ENCODE data around the gene TRAPPC2.

The TRAPPC2 gene

GRCh38 chrX:13721819-13722519 is 12.5 kb downstream of the TRAPPC2 start:
- Histone ChIP-seq H3K4me3 (ENCODE audit: insufficient read depth, low read depth, low read length, poor library complexity, severe bottlenecking) (no peak overlapping the region), H3K27me3 (replicated peaks; ENCODE audit: control insufficient read depth, insufficient read depth, low read length, poor library complexity, severe bottlenecking) (no peaks in the 10 kb centered on the region), H3K27ac (ENCODE audit: insufficient read depth, low read length, poor library complexity, severe bottlenecking) (no peak overlapping the region), H3K36me3 (ENCODE audit: control insufficient read depth, insufficient read depth, low read length) (peaks cover 9% of the 10 kb centered on the region), H3K9me3 (ENCODE audit: control insufficient read depth, low read length) (no peaks in the 10 kb centered on the region), H3K4me1 (ENCODE audit: control insufficient read depth, insufficient read depth, low read length, poor library complexity, severe bottlenecking) (peaks cover 3% of the 10 kb centered on the region)
- no peak for DNase-seq

- H3K36me3 ChIP-seq (ENCODE audit: control insufficient read depth, insufficient read depth, low read length): peaks cover 9% of the 10 kb centered on the region
- no peak overlapping the region for H3K4me3 ChIP-seq (ENCODE audit: insufficient read depth, low read depth, low read length, poor library complexity, severe bottlenecking)
- H3K27me3 ChIP-seq (replicated peaks; ENCODE audit: control insufficient read depth, insufficient read depth, low read length, poor library complexity, severe bottlenecking): no peaks in the 10 kb centered on the region
- no peak overlapping the region for H3K27ac ChIP-seq (ENCODE audit: insufficient read depth, low read length, poor library complexity, severe bottlenecking)
- H3K4me1 ChIP-seq (ENCODE audit: control insufficient read depth, insufficient read depth, low read length, poor library complexity, severe bottlenecking): peaks cover 3% of the 10 kb centered on the region
- H3K9me3 ChIP-seq (ENCODE audit: control insufficient read depth, low read length): no peaks in the 10 kb centered on the region
- DNase-seq: no peak
These were observed 13.0 kb downstream of the TRAPPC2 start for GRCh38 chrX:13721371-13721770.

GRCh38 chrX:13719192-13719856 is 15.1 kb downstream of the TRAPPC2 start:
- Histone ChIP-seq H3K36me3 (ENCODE audit: control insufficient read depth, insufficient read depth, low read length) (peaks cover 9% of the 10 kb centered on the region), H3K9me3 (ENCODE audit: control insufficient read depth, low read length) (no peaks in the 10 kb centered on the region), H3K4me1 (ENCODE audit: control insufficient read depth, insufficient read depth, low read length, poor library complexity, severe bottlenecking) (peaks cover 3% of the 10 kb centered on the region), H3K4me3 (ENCODE audit: insufficient read depth, low read depth, low read length, poor library complexity, severe bottlenecking) (no peak overlapping the region), H3K27ac (ENCODE audit: insufficient read depth, low read length, poor library complexity, severe bottlenecking) (no peak overlapping the region), H3K27me3 (replicated peaks; ENCODE audit: control insufficient read depth, insufficient read depth, low read length, poor library complexity, severe bottlenecking) (no peaks in the 10 kb centered on the region)
- DNase-seq: no peak

- Histone ChIP-seq H3K4me3 (ENCODE audit: insufficient read depth, low read depth, low read length, poor library complexity, severe bottlenecking) (no peak overlapping the region), H3K4me1 (ENCODE audit: control insufficient read depth, insufficient read depth, low read length, poor library complexity, severe bottlenecking) (peaks cover 3% of the 10 kb centered on the region), H3K27me3 (replicated peaks; ENCODE audit: control insufficient read depth, insufficient read depth, low read length, poor library complexity, severe bottlenecking) (no peaks in the 10 kb centered on the region), H3K9me3 (ENCODE audit: control insufficient read depth, low read length) (no peaks in the 10 kb centered on the region), H3K36me3 (ENCODE audit: control insufficient read depth, insufficient read depth, low read length) (peaks cover 9% of the 10 kb centered on the region), H3K27ac (ENCODE audit: insufficient read depth, low read length, poor library complexity, severe bottlenecking) (no peak overlapping the region)
- no peak for DNase-seq
These were observed 16.5 kb downstream of the TRAPPC2 start for GRCh38 chrX:13717700-13718472.

- Histone ChIP-seq H3K27ac (ENCODE audit: insufficient read depth, low read length, poor library complexity, severe bottlenecking) (no peak overlapping the region), H3K27me3 (replicated peaks; ENCODE audit: control insufficient read depth, insufficient read depth, low read length, poor library complexity, severe bottlenecking) (no peaks in the 10 kb centered on the region), H3K4me1 (ENCODE audit: control insufficient read depth, insufficient read depth, low read length, poor library complexity, severe bottlenecking) (peaks cover 3% of the 10 kb centered on the region), H3K4me3 (ENCODE audit: insufficient read depth, low read depth, low read length, poor library complexity, severe bottlenecking) (no peak overlapping the region), H3K9me3 (ENCODE audit: control insufficient read depth, low read length) (no peaks in the 10 kb centered on the region), H3K36me3 (ENCODE audit: control insufficient read depth, insufficient read depth, low read length) (peaks cover 9% of the 10 kb centered on the region)
- DNase-seq: peak; percentile 28 to 41 (median 36)
These were observed 17.5 kb downstream of the TRAPPC2 start for GRCh38 chrX:13716905-13717304.

- Histone ChIP-seq H3K4me1 (ENCODE audit: control insufficient read depth, insufficient read depth, low read length, poor library complexity, severe bottlenecking) (peaks cover 3% of the 10 kb centered on the region), H3K4me3 (ENCODE audit: insufficient read depth, low read depth, low read length, poor library complexity, severe bottlenecking) (no peak overlapping the region), H3K36me3 (ENCODE audit: control insufficient read depth, insufficient read depth, low read length) (peaks cover 9% of the 10 kb centered on the region), H3K27ac (ENCODE audit: insufficient read depth, low read length, poor library complexity, severe bottlenecking) (no peak overlapping the region), H3K9me3 (ENCODE audit: control insufficient read depth, low read length) (no peaks in the 10 kb centered on the region), H3K27me3 (replicated peaks; ENCODE audit: control insufficient read depth, insufficient read depth, low read length, poor library complexity, severe bottlenecking) (no peaks in the 10 kb centered on the region)
- no peak for DNase-seq
These were observed 18.0 kb downstream of the TRAPPC2 start for GRCh38 chrX:13716455-13716854.

GRCh38 chrX:13711141-13711540 is 23.3 kb downstream of the TRAPPC2 start:
- DNase-seq: no peak
- H3K36me3 ChIP-seq (ENCODE audit: control insufficient read depth, insufficient read depth, low read length): no peaks in the 10 kb centered on the region
- H3K4me1 ChIP-seq (ENCODE audit: control insufficient read depth, insufficient read depth, low read length, poor library complexity, severe bottlenecking): no peaks in the 10 kb centered on the region
- H3K27ac ChIP-seq (ENCODE audit: insufficient read depth, low read length, poor library complexity, severe bottlenecking): no peak overlapping the region
- H3K9me3 ChIP-seq (ENCODE audit: control insufficient read depth, low read length): no peaks in the 10 kb centered on the region
- no peaks in the 10 kb centered on the region for H3K27me3 ChIP-seq (replicated peaks; ENCODE audit: control insufficient read depth, insufficient read depth, low read length, poor library complexity, severe bottlenecking)
- no peak overlapping the region for H3K4me3 ChIP-seq (ENCODE audit: insufficient read depth, low read depth, low read length, poor library complexity, severe bottlenecking)

- Histone ChIP-seq H3K4me3 (ENCODE audit: insufficient read depth, low read depth, low read length, poor library complexity, severe bottlenecking) (no peak overlapping the region), H3K4me1 (ENCODE audit: control insufficient read depth, insufficient read depth, low read length, poor library complexity, severe bottlenecking) (no peaks in the 10 kb centered on the region), H3K36me3 (ENCODE audit: control insufficient read depth, insufficient read depth, low read length) (no peaks in the 10 kb centered on the region), H3K27ac (ENCODE audit: insufficient read depth, low read length, poor library complexity, severe bottlenecking) (no peak overlapping the region), H3K9me3 (ENCODE audit: control insufficient read depth, low read length) (no peaks in the 10 kb centered on the region), H3K27me3 (replicated peaks; ENCODE audit: control insufficient read depth, insufficient read depth, low read length, poor library complexity, severe bottlenecking) (no peaks in the 10 kb centered on the region)
- no peak for DNase-seq
These were observed 30.8 kb downstream of the TRAPPC2 start for GRCh38 chrX:13703589-13703988.

GRCh38 chrX:13703135-13703534 is 31.3 kb downstream of the TRAPPC2 start:
- Histone ChIP-seq H3K36me3 (ENCODE audit: control insufficient read depth, insufficient read depth, low read length) (no peaks in the 10 kb centered on the region), H3K27ac (ENCODE audit: insufficient read depth, low read length, poor library complexity, severe bottlenecking) (no peak overlapping the region), H3K4me1 (ENCODE audit: control insufficient read depth, insufficient read depth, low read length, poor library complexity, severe bottlenecking) (no peaks in the 10 kb centered on the region), H3K9me3 (ENCODE audit: control insufficient read depth, low read length) (no peaks in the 10 kb centered on the region), H3K4me3 (ENCODE audit: insufficient read depth, low read depth, low read length, poor library complexity, severe bottlenecking) (no peak overlapping the region), H3K27me3 (replicated peaks; ENCODE audit: control insufficient read depth, insufficient read depth, low read length, poor library complexity, severe bottlenecking) (no peaks in the 10 kb centered on the region)
- no peak for DNase-seq

All from effector memory CD4-positive, alpha-beta T cell (primary cell).